HepG2 (cell line): ENCODE results near the gene IGFBP6. TPM values are rescaled to one million over a fixed set of nuclear protein-coding genes. Genes with fewer than 3 reads are reported as not detected.

Experiments
- GABPB1 ChIP-seq: IDR thresholded peaks from 2 replicates; pipeline ENCODE4 v1.6.1; 2016; ENCODE audit warnings: mild to moderate bottlenecking, missing genetic modification reagents, moderate library complexity, missing compliant biosample characterization
- MED13 ChIP-seq: sonication (generic); formaldehyde crosslinking; IDR thresholded peaks from 2 replicates; pipeline ENCODE4 v1.5.0; 2020; ENCODE audit warnings: missing genetic modification reagents
- PTBP1 ChIP-seq: fragments of 200-400 bp; formaldehyde crosslinking; IDR thresholded peaks from 2 replicates; pipeline ENCODE4 v1.6.1; 2018; ENCODE audit warnings: low read length, low read depth; ENCODE audit not compliant: poor library complexity, severe bottlenecking
- RBM22 ChIP-seq: fragments of 200-400 bp; formaldehyde crosslinking; optimal IDR thresholded peaks from 2 replicates; pipeline ENCODE3; 2017; ENCODE audit warnings: mild to moderate bottlenecking, low read length, moderate library complexity
- SAFB2 ChIP-seq: sonication (generic); formaldehyde crosslinking; IDR thresholded peaks from 2 replicates; pipeline ENCODE4 v1.5.1; 2020; ENCODE audit warnings: missing genetic modification reagents, low read depth, mild to moderate bottlenecking, borderline replicate concordance
- SALL1 ChIP-seq: sonication (generic); formaldehyde crosslinking; IDR thresholded peaks from 2 replicates; pipeline ENCODE4 v1.8.0; 2022; ENCODE audit warnings: mild to moderate bottlenecking, missing genetic modification reagents
- polyA plus RNA-seq, 8 experiments: library from polyadenylated mRNA; depleted of rRNA in 3 of 8; stranded (reverse) in 7 of 8; unstranded in 1 of 8; fragments of >200 nt; fragmentation: Illumina TruSeq in 4 of 8; extraction: Trizol in 4 of 8; gene quantifications; 2 replicates each; pipeline versions ENCODE4 v1.2.1 to v1.2.3, GENCODE V29; 2011 to 2016; ENCODE audit warnings: low read depth in 4 of 8, missing spikeins in 1 of 8, mixed read lengths in 1 of 8; ENCODE audit not compliant: insufficient read depth in 1 of 8
- total RNA-seq, 5 experiments: library from RNA; depleted of rRNA; stranded (reverse); fragments of >200 nt; fragmentation: Illumina TruSeq; extraction: Trizol; gene quantifications; 2 replicates each; pipeline ENCODE4 v1.2.3, GENCODE V29; 2016; ENCODE audit warnings: low read depth in 1 of 5
- TF ChIP-seq, protein P1 (sequence below): sonication (generic); formaldehyde crosslinking; IDR thresholded peaks from 2 replicates; pipeline ENCODE4 v1.9.0; 2021; ENCODE audit warnings: mild to moderate bottlenecking, missing genetic modification reagents
- TF ChIP-seq, protein P2 (sequence below): sonication (generic); formaldehyde crosslinking; IDR thresholded peaks from 2 replicates; pipeline ENCODE4 v1.5.0; 2020; ENCODE audit warnings: missing genetic modification reagents
- TF ChIP-seq, protein P3 (sequence below): sonication (generic); formaldehyde crosslinking; IDR thresholded peaks from 2 replicates; pipeline ENCODE4 v1.5.0; 2020; ENCODE audit warnings: mild to moderate bottlenecking, missing genetic modification reagents, borderline replicate concordance

Gene IGFBP6
- total and polyA plus RNA-seq, 2 of the 13 experiments (the other 11 are each of a cell fraction or from before 2014, with no cell fraction given) = 3.9 to 25.2 TPM

DNA sequence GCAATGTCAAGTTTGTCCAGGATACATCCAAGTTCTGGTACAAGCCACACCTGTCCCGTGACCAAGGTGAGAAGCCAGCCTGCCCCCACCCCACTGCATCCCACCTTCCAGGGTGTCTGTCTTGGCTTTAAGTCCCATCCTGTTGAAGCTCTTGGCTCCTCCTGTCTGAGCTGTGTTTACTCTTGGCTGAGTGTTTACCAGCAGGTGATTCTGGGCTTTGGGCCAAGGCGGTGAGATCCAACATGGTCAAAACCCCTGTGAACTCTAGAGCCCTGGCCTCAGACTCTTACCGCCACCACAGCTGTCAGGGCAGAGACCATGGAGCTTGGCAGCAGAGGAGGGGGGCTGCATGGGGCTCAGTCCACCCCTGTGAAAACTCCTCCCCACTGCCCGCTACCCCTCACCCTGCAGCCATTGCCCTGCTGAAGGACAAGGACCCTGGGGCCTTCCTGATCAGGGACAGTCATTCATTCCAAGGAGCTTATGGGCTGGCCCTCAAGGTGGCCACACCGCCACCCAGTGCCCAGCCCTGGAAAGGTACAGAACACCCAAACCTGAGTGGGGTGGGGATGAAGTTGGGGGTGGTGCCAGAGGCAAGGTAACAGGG, 36.0 kb upstream of the IGFBP6 start (continued):
- TF ChIP-seq, protein P1, sequence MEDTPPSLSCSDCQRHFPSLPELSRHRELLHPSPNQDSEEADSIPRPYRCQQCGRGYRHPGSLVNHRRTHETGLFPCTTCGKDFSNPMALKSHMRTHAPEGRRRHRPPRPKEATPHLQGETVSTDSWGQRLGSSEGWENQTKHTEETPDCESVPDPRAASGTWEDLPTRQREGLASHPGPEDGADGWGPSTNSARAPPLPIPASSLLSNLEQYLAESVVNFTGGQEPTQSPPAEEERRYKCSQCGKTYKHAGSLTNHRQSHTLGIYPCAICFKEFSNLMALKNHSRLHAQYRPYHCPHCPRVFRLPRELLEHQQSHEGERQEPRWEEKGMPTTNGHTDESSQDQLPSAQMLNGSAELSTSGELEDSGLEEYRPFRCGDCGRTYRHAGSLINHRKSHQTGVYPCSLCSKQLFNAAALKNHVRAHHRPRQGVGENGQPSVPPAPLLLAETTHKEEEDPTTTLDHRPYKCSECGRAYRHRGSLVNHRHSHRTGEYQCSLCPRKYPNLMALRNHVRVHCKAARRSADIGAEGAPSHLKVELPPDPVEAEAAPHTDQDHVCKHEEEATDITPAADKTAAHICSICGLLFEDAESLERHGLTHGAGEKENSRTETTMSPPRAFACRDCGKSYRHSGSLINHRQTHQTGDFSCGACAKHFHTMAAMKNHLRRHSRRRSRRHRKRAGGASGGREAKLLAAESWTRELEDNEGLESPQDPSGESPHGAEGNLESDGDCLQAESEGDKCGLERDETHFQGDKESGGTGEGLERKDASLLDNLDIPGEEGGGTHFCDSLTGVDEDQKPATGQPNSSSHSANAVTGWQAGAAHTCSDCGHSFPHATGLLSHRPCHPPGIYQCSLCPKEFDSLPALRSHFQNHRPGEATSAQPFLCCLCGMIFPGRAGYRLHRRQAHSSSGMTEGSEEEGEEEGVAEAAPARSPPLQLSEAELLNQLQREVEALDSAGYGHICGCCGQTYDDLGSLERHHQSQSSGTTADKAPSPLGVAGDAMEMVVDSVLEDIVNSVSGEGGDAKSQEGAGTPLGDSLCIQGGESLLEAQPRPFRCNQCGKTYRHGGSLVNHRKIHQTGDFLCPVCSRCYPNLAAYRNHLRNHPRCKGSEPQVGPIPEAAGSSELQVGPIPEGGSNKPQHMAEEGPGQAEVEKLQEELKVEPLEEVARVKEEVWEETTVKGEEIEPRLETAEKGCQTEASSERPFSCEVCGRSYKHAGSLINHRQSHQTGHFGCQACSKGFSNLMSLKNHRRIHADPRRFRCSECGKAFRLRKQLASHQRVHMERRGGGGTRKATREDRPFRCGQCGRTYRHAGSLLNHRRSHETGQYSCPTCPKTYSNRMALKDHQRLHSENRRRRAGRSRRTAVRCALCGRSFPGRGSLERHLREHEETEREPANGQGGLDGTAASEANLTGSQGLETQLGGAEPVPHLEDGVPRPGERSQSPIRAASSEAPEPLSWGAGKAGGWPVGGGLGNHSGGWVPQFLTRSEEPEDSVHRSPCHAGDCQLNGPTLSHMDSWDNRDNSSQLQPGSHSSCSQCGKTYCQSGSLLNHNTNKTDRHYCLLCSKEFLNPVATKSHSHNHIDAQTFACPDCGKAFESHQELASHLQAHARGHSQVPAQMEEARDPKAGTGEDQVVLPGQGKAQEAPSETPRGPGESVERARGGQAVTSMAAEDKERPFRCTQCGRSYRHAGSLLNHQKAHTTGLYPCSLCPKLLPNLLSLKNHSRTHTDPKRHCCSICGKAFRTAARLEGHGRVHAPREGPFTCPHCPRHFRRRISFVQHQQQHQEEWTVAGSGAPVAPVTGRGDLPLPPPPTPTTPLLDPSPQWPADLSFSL (CRISPR knock-in tag) = no peak
- TF ChIP-seq, protein P2, sequence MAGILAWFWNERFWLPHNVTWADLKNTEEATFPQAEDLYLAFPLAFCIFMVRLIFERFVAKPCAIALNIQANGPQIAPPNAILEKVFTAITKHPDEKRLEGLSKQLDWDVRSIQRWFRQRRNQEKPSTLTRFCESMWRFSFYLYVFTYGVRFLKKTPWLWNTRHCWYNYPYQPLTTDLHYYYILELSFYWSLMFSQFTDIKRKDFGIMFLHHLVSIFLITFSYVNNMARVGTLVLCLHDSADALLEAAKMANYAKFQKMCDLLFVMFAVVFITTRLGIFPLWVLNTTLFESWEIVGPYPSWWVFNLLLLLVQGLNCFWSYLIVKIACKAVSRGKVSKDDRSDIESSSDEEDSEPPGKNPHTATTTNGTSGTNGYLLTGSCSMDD (CRISPR knock-in tag) = no peak
- TF ChIP-seq PTBP1 = no peak
- TF ChIP-seq SAFB2 (CRISPR knock-in tag) = no peak
- TF ChIP-seq GABPB1 (CRISPR knock-in tag) = no peak; the same call in 1 of the 2 replicates
- TF ChIP-seq, protein P3, sequence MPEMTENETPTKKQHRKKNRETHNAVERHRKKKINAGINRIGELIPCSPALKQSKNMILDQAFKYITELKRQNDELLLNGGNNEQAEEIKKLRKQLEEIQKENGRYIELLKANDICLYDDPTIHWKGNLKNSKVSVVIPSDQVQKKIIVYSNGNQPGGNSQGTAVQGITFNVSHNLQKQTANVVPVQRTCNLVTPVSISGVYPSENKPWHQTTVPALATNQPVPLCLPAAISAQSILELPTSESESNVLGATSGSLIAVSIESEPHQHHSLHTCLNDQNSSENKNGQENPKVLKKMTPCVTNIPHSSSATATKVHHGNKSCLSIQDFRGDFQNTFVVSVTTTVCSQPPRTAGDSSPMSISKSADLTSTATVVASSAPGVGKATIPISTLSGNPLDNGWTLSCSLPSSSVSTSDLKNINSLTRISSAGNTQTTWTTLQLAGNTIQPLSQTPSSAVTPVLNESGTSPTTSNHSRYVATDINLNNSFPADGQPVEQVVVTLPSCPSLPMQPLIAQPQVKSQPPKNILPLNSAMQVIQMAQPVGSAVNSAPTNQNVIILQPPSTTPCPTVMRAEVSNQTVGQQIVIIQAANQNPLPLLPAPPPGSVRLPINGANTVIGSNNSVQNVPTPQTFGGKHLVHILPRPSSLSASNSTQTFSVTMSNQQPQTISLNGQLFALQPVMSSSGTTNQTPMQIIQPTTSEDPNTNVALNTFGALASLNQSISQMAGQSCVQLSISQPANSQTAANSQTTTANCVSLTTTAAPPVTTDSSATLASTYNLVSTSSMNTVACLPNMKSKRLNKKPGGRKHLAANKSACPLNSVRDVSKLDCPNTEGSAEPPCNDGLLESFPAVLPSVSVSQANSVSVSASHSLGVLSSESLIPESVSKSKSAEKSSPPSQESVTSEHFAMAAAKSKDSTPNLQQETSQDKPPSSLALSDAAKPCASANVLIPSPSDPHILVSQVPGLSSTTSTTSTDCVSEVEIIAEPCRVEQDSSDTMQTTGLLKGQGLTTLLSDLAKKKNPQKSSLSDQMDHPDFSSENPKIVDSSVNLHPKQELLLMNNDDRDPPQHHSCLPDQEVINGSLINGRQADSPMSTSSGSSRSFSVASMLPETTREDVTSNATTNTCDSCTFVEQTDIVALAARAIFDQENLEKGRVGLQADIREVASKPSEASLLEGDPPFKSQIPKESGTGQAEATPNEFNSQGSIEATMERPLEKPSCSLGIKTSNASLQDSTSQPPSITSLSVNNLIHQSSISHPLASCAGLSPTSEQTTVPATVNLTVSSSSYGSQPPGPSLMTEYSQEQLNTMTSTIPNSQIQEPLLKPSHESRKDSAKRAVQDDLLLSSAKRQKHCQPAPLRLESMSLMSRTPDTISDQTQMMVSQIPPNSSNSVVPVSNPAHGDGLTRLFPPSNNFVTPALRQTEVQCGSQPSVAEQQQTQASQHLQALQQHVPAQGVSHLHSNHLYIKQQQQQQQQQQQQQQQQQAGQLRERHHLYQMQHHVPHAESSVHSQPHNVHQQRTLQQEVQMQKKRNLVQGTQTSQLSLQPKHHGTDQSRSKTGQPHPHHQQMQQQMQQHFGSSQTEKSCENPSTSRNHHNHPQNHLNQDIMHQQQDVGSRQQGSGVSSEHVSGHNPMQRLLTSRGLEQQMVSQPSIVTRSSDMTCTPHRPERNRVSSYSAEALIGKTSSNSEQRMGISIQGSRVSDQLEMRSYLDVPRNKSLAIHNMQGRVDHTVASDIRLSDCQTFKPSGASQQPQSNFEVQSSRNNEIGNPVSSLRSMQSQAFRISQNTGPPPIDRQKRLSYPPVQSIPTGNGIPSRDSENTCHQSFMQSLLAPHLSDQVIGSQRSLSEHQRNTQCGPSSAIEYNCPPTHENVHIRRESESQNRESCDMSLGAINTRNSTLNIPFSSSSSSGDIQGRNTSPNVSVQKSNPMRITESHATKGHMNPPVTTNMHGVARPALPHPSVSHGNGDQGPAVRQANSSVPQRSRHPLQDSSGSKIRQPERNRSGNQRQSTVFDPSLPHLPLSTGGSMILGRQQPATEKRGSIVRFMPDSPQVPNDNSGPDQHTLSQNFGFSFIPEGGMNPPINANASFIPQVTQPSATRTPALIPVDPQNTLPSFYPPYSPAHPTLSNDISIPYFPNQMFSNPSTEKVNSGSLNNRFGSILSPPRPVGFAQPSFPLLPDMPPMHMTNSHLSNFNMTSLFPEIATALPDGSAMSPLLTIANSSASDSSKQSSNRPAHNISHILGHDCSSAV = no peak
- no peak for TF ChIP-seq RBM22
- peak; percentile 77; the same call in 1 of the 2 replicates for TF ChIP-seq SALL1 (CRISPR knock-in tag)
- TF ChIP-seq MED13 (CRISPR knock-in tag) = no peak
